ENCODE measurements around the gene CCDC51.

GRCh38 chr3:48435223-48435595 is 4.7 kb downstream of the CCDC51 start:
- TF ChIP-seq CTCF (conservative IDR thresholded peaks at IDR 0.05; ENCODE audit: low read depth, low read length) (no peak), EZH2phosphoT487 (IDR thresholded peaks at IDR 0.05; ENCODE audit: borderline replicate concordance, low read length) (no peak), EZH2 (IDR thresholded peaks at IDR 0.05; ENCODE audit: low read length, unreplicated experiment) (no peak)
